ENCODE measurements around the gene MRPS9.

DNA sequence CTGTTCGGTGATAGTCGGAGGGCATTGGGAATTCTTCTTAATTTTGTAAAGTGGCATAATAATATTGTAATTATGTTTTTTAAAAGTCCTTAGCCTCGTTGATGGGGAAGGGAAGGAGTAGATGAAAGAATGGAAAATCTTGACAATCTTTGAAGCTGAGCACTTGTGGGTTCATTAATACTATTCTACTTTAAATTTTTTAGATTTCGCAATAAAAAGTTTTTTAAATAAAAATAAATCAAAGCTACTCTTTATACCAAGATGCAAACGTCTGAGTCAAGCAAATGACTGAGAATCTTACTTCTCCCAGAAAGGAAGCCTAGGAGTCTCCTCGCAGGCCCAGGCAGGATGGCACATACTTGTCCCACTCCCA lies 105.2 kb downstream of the MRPS9 start:
- TF ChIP-seq, protein P1, sequence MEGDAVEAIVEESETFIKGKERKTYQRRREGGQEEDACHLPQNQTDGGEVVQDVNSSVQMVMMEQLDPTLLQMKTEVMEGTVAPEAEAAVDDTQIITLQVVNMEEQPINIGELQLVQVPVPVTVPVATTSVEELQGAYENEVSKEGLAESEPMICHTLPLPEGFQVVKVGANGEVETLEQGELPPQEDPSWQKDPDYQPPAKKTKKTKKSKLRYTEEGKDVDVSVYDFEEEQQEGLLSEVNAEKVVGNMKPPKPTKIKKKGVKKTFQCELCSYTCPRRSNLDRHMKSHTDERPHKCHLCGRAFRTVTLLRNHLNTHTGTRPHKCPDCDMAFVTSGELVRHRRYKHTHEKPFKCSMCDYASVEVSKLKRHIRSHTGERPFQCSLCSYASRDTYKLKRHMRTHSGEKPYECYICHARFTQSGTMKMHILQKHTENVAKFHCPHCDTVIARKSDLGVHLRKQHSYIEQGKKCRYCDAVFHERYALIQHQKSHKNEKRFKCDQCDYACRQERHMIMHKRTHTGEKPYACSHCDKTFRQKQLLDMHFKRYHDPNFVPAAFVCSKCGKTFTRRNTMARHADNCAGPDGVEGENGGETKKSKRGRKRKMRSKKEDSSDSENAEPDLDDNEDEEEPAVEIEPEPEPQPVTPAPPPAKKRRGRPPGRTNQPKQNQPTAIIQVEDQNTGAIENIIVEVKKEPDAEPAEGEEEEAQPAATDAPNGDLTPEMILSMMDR (IDR thresholded peaks at IDR 0.05): no peak
- TF ChIP-seq POLR2A (IDR thresholded peaks at IDR 0.05): no peak
